Activated T-cell treated with anti-CD3 and anti-CD28 coated beads, Interleukin-2, amount 50 U/mL, for 4 hours (primary cell): ENCODE data around the gene WNT2. TPM values are rescaled to one million over a fixed set of nuclear protein-coding genes. Genes with fewer than 3 reads are reported as not detected.
"Not testable (repeated sequence)": the region's sequence is repeated elsewhere in the genome, so short reads cannot be mapped to it uniquely, and the experiment has no call there.

Source experiments
- ATAC-seq, 2 donors: fragments of 200-7000 bp; cut with Tn5 transposase; one replicate each; pipeline ENCODE4 v1.10.0; 2021
- DNase-seq: peaks from one replicate; pipeline ENCODE4 v3.0.0-alpha.2; 2020
- H3K27me3 Mint-ChIP-seq: one replicate; pipeline ENCODE4 v1.8.0; 2021; ENCODE audit warnings: low read depth, mixed read lengths
- H3K36me3 Mint-ChIP-seq: one replicate; pipeline ENCODE4 v1.8.0; 2022; ENCODE audit warnings: mixed read lengths; ENCODE audit not compliant: insufficient read depth
- H3K4me1 Mint-ChIP-seq: one replicate; pipeline ENCODE4 v1.8.0; 2021; ENCODE audit warnings: low read depth, mixed read lengths
- H3K4me3 Mint-ChIP-seq: one replicate; pipeline ENCODE4 v1.8.0; 2021; ENCODE audit warnings: mild to moderate bottlenecking, moderate library complexity, mixed read lengths
- H3K9me3 Mint-ChIP-seq: one replicate; pipeline ENCODE4 v1.8.0; 2021; ENCODE audit warnings: mixed read lengths
- total RNA-seq, 3 donors: library from RNA; stranded (reverse); gene quantifications; one replicate each; pipeline ENCODE4 v1.2.1, GENCODE V29; 2021

WNT2 gene
- total RNA-seq, 3 donors from 2014 or later = not detected

DNA sequence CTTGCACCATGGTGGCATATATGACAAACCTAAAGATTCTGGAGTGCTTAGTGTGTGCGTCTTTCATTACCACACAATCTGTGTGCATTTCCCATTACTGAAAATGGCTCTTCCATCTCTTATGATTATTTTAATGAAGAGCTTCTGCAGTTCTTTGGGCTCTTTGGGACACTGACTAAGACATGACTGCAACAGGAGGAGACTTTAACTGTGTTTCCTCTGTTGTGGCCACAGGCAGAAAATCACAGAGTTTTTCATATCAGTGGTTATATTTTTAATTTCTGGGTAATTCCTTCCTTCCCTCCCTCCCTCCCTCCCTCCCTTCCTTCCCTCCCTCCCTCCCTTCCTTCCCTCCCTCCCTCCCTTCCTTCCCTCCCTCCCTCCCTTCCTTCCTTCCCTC, 58.1 kb downstream of the WNT2 start:
- Mint-ChIP-seq H3K27me3 (no peaks in the 10 kb centered on the region), H3K36me3 (no peaks in the 10 kb centered on the region), H3K9me3 (no peaks in the 10 kb centered on the region), H3K4me3 (no peak overlapping the region), H3K4me1 (no peaks in the 10 kb centered on the region)
- no peak for DNase-seq
- ATAC-seq = no peak

- Mint-ChIP-seq H3K4me1 (no peaks in the 10 kb centered on the region), H3K9me3 (no peaks in the 10 kb centered on the region), H3K36me3 (no peaks in the 10 kb centered on the region), H3K27me3 (no peaks in the 10 kb centered on the region), H3K4me3 (no peak overlapping the region)
- DNase-seq = no peak
- ATAC-seq = no peak
Measured at GRCh38 chr7:117262546-117262945, 60.3 kb downstream of the WNT2 start.

GRCh38 chr7:117259615-117260014, 63.2 kb downstream of the WNT2 start:
- ATAC-seq (no peak), DNase-seq (no peak)
- Mint-ChIP-seq H3K4me1 (no peaks in the 10 kb centered on the region), H3K36me3 (no peaks in the 10 kb centered on the region), H3K27me3 (peaks cover 3% of the 10 kb centered on the region), H3K4me3 (no peak overlapping the region), H3K9me3 (no peaks in the 10 kb centered on the region)

GRCh38 chr7:117251687-117252086, 71.2 kb downstream of the WNT2 start:
- H3K36me3 Mint-ChIP-seq = no peaks in the 10 kb centered on the region
- DNase-seq = no peak
- H3K27me3 Mint-ChIP-seq = peaks cover 3% of the 10 kb centered on the region
- no peaks in the 10 kb centered on the region for H3K9me3 Mint-ChIP-seq
- H3K4me1 Mint-ChIP-seq = no peaks in the 10 kb centered on the region
- H3K4me3 Mint-ChIP-seq = no peak overlapping the region
- no peak for ATAC-seq

GRCh38 chr7:117250801-117251200, 72.1 kb downstream of the WNT2 start:
- DNase-seq (no peak), ATAC-seq (no peak)
- Mint-ChIP-seq H3K9me3 (peaks cover 4% of the 10 kb centered on the region), H3K4me3 (no peak overlapping the region), H3K27me3 (peaks cover under 1% of the 10 kb centered on the region), H3K4me1 (no peaks in the 10 kb centered on the region), H3K36me3 (no peaks in the 10 kb centered on the region)

GRCh38 chr7:117250245-117250644, 72.6 kb downstream of the WNT2 start:
- H3K4me3 Mint-ChIP-seq = no peak overlapping the region
- H3K4me1 Mint-ChIP-seq = no peaks in the 10 kb centered on the region
- H3K36me3 Mint-ChIP-seq = no peaks in the 10 kb centered on the region
- ATAC-seq (no peak), DNase-seq (no peak)
- H3K9me3 Mint-ChIP-seq = peaks cover 4% of the 10 kb centered on the region
- no peaks in the 10 kb centered on the region for H3K27me3 Mint-ChIP-seq

DNA sequence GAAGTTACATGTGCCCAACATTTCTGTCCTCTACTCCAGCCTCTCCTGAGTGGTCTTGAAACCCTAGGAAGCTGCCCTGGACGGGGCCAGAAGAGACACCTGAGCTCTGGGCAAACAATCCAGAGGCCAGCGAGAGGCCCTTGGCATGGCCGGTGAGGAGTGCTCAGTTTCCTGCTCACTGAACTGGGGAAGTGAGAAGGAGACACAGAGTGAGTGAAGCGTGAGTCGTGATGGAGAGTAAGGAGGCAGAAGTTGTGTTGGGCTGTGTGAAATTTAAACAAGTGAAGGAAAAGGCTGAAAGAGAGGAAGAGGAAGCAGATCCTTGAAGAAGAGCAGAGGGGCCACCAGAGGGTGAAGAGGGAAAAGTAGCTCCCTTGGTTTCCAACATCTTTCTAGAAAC, 73.2 kb downstream of the WNT2 start:
- no peaks in the 10 kb centered on the region for H3K36me3 Mint-ChIP-seq
- DNase-seq = no peak
- ATAC-seq = no peak

GRCh38 chr7:117248829-117249228, 74.0 kb downstream of the WNT2 start:
- Mint-ChIP-seq H3K27me3 (no peaks in the 10 kb centered on the region), H3K4me3 (no peak overlapping the region), H3K4me1 (no peaks in the 10 kb centered on the region), H3K36me3 (no peaks in the 10 kb centered on the region), H3K9me3 (peaks cover 4% of the 10 kb centered on the region)
- DNase-seq (no peak), ATAC-seq (no peak)

More for the DNA sequence above, 73.2 kb downstream of the WNT2 start:
- H3K9me3 Mint-ChIP-seq = peaks cover 4% of the 10 kb centered on the region
- H3K4me3 Mint-ChIP-seq = no peak overlapping the region
- no peaks in the 10 kb centered on the region for H3K27me3 Mint-ChIP-seq
- H3K4me1 Mint-ChIP-seq = no peaks in the 10 kb centered on the region

DNA sequence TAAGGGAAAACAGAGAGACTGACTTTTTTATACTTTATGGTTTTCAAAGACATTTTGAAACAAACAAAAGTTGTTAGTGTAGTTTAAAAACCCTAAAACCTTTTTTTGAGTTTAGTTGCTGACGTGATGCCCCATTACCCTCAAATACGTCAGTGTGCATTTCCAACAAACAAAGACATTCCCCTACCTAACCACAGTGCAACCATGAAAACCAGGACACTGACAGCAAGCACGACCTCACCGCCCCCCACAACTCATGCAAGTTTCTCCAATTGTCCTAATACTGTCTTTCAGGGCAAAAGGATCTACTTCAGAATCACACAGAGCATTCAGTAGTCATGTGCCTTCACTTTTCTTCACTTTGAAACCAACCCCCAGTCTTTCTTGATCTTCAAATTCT, 75.0 kb downstream of the WNT2 start:
- H3K9me3 Mint-ChIP-seq = peaks cover 4% of the 10 kb centered on the region
- no peak overlapping the region for H3K4me3 Mint-ChIP-seq
- no peaks in the 10 kb centered on the region for H3K4me1 Mint-ChIP-seq
- ATAC-seq (no peak), DNase-seq (no peak)
- H3K27me3 Mint-ChIP-seq = no peaks in the 10 kb centered on the region
- no peaks in the 10 kb centered on the region for H3K36me3 Mint-ChIP-seq

GRCh38 chr7:117245703-117246102, 77.2 kb downstream of the WNT2 start:
- not testable (repeated sequence) for DNase-seq, ATAC-seq, H3K4me1 Mint-ChIP-seq, H3K9me3 Mint-ChIP-seq, H3K4me3 Mint-ChIP-seq, H3K27me3 Mint-ChIP-seq, H3K36me3 Mint-ChIP-seq

DNA sequence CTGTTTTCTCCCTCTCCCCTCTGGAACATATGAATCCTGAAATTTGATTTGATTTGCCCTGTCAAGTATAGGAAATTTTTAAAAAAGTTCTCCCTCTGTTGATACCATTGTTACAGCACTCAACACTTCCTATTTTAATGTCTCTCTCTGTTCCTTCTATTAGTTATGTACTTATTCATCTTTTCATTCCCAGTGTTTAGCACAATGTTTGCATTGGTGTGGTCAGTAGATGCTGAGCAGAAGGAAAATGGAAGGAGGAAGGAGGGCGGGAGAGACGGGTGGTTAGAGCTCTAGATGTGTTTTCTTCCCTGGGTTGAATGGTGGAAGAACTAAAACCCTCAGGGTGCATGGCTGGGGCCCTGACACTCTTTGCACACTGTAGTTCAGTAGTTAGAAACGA, 79.5 kb downstream of the WNT2 start:
- Mint-ChIP-seq H3K9me3 (peaks cover 4% of the 10 kb centered on the region), H3K4me1 (no peaks in the 10 kb centered on the region), H3K36me3 (no peaks in the 10 kb centered on the region), H3K4me3 (no peak overlapping the region), H3K27me3 (peaks cover 7% of the 10 kb centered on the region)
- DNase-seq (no peak), ATAC-seq (no peak)

GRCh38 chr7:117241088-117241487, 81.8 kb downstream of the WNT2 start:
- no peaks in the 10 kb centered on the region for H3K36me3 Mint-ChIP-seq
- H3K27me3 Mint-ChIP-seq = peaks cover 7% of the 10 kb centered on the region
- H3K4me3 Mint-ChIP-seq = no peak overlapping the region
- H3K4me1 Mint-ChIP-seq = no peaks in the 10 kb centered on the region
- ATAC-seq (no peak), DNase-seq (no peak)
- peaks cover 2% of the 10 kb centered on the region for H3K9me3 Mint-ChIP-seq

DNA sequence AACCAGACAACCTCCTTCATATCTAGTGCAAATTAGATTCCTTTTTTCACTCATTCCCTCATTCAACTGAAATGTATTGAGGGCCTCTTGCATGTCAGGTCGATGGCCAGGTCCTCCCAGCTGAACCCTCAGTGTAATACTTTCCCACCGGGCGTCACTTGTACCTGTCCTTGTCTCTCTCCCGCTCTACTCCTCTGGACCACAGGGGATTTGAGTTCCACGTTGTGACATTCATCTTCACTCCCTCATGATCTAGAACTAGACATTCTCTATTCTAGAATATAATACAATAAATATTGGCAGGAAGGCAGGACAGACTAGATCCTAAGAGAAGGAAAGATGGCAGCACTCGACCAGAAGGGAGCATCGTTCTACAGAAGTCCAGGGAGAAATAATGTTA, 83.9 kb downstream of the WNT2 start:
- H3K4me3 Mint-ChIP-seq = no peak overlapping the region
- no peak for DNase-seq
- no peaks in the 10 kb centered on the region for H3K4me1 Mint-ChIP-seq
- no peaks in the 10 kb centered on the region for H3K36me3 Mint-ChIP-seq
- peaks cover 7% of the 10 kb centered on the region for H3K27me3 Mint-ChIP-seq
- no peak for ATAC-seq
- peaks cover 3% of the 10 kb centered on the region for H3K9me3 Mint-ChIP-seq

DNA sequence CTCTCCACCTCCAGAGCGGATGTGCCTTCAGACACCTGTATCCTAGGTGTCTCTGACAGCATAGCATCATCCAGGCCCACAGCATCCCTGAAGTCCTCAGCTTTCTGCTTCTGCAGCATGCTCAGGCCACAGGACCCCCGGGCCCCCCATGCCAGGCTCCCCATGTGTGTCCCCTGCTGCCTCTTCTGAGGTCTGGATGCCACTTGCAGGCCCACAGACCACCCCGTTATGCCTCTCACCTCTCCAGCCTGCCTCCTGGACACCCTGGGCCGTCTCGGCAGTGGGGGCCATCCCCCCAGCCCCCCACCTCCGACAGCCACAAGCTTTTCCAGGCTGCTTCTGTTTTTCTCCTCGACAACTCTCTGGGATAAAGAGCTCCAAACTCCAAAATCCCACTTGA, 84.4 kb downstream of the WNT2 start:
- H3K4me1 Mint-ChIP-seq = no peaks in the 10 kb centered on the region

GRCh38 chr7:117237646-117238045, 85.2 kb downstream of the WNT2 start:
- Mint-ChIP-seq H3K27me3 (peaks cover 7% of the 10 kb centered on the region), H3K4me1 (no peaks in the 10 kb centered on the region), H3K9me3 (peaks cover 10% of the 10 kb centered on the region), H3K4me3 (no peak overlapping the region), H3K36me3 (no peaks in the 10 kb centered on the region)
- ATAC-seq (no peak), DNase-seq (no peak)

More for the DNA sequence above, 84.4 kb downstream of the WNT2 start:
- no peak overlapping the region for H3K4me3 Mint-ChIP-seq
- ATAC-seq (no peak), DNase-seq (no peak)
- H3K36me3 Mint-ChIP-seq = no peaks in the 10 kb centered on the region
- H3K27me3 Mint-ChIP-seq = peaks cover 7% of the 10 kb centered on the region
- H3K9me3 Mint-ChIP-seq = peaks cover 6% of the 10 kb centered on the region

DNA sequence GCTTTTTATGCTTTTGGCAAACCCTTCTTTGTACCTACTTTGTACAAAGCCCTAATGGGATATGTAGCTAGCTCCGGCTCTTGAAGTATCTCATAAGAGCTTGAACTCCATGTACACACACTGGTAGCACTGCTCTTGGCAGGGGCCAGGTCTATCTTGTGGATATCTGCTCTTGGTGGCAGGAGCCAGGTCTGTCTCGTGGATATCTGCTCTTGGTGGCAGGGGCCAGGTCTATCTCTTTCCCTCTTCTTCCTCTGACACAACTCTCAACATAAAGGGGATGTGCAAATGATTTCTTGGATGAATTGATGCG, 91.9 kb downstream of the WNT2 start:
- no peak for ATAC-seq
- no peaks in the 10 kb centered on the region for H3K36me3 Mint-ChIP-seq
- no peaks in the 10 kb centered on the region for H3K27me3 Mint-ChIP-seq
- no peak for DNase-seq
- H3K4me1 Mint-ChIP-seq = no peaks in the 10 kb centered on the region
- no peak overlapping the region for H3K4me3 Mint-ChIP-seq
- H3K9me3 Mint-ChIP-seq = peaks cover 12% of the 10 kb centered on the region
